A549 (cell line): ENCODE measurements around the gene PTGES. TPM values are rescaled to one million over a fixed set of nuclear protein-coding genes. Genes with fewer than 3 reads are reported as not detected.

Experiments
- ATAC-seq, 2 experiments: fragments of 200-7000 bp in 1 of 2; fragments of >200 bp in 1 of 2; cut with Nextera tagmentation in 1 of 2; cut with Tn5 transposase in 1 of 2; 3 replicates each; pipeline versions ENCODE4 v1.8.0 to v1.9.1; 2018 to 2020; ENCODE audit warnings: mild to moderate bottlenecking in 1 of 2, moderate library complexity in 1 of 2
- CTCF ChIA-PET: fragments of 300-600 bp; sonication (Branson Sonifier 250); formaldehyde crosslinking; extraction: SDS; loops from one replicate; lab custom pipeline; 2021; ENCODE audit warnings: antibody characterized with exemption, inconsistent platforms; lab: Yijun Ruan, JAX
- POLR2A ChIA-PET: fragments of 350-600 bp; formaldehyde crosslinking; extraction: SDS; loops from one replicate; lab custom pipeline; 2021; ENCODE audit warnings: antibody characterized with exemption, inconsistent platforms; lab: Yijun Ruan, JAX
- DNase-seq, 2 experiments: peaks; one replicate each; pipeline versions ENCODE4 v3.0.0 to v3.0.0-alpha.2; 2011 to 2016; ENCODE audit warnings: low read depth in 1 of 2, low spot score in 1 of 2
- FAIRE-seq: peaks from 2 replicates; lab custom pipeline; 2011; peaks lifted over from hg19 to GRCh38; lab: Jason Lieb, UNC
- H3K27ac ChIP-seq, 2 experiments: fragments of >200 bp; sonication (Bioruptor Twin); formaldehyde crosslinking; 3 replicates each; pipeline ENCODE4 v1.5.1; 2016 to 2017
- H3K4me1 ChIP-seq: fragments of >200 bp; sonication (Bioruptor Twin); formaldehyde crosslinking; 3 replicates; pipeline ENCODE4 v1.6.1; 2016
- H3K4me2 ChIP-seq: fragments of >200 bp; sonication (Bioruptor Twin); formaldehyde crosslinking; 3 replicates; pipeline ENCODE4 v1.6.1; 2016
- H3K4me3 ChIP-seq: fragments of >200 bp; sonication (Bioruptor Twin); formaldehyde crosslinking; 3 replicates; pipeline ENCODE4 v1.5.1; 2016
- H3K9me3 ChIP-seq: fragments of >200 bp; sonication (Bioruptor Twin); formaldehyde crosslinking; 3 replicates; pipeline ENCODE4 v1.6.1; 2016
- BHLHE40 ChIP-seq: IDR thresholded peaks from 2 replicates; pipeline ENCODE4 v1.6.1; 2012; ENCODE audit warnings: low read depth, low read length, inconsistent platforms
- CBX2 ChIP-seq: fragments of 200-600 bp; sonication (generic); IDR thresholded peaks from 2 replicates; pipeline ENCODE4 v1.6.1; 2016; ENCODE audit warnings: low read depth, mild to moderate bottlenecking, borderline replicate concordance
- CBX8 ChIP-seq: fragments of 200-600 bp; sonication (generic); IDR thresholded peaks from 2 replicates; pipeline ENCODE4 v1.6.1; 2016
- CHD2 ChIP-seq: fragments of 150-350 bp; IDR thresholded peaks from 2 replicates; pipeline ENCODE4 v1.6.1; 2014; ENCODE audit warnings: low read length; ENCODE audit not compliant: partially characterized antibody
- CHD4 ChIP-seq: fragments of 200-600 bp; sonication (generic); IDR thresholded peaks from 2 replicates; pipeline ENCODE4 v1.6.1; 2016; ENCODE audit warnings: antibody characterized with exemption, mild to moderate bottlenecking, borderline replicate concordance
- EHF ChIP-seq: fragments of 250-450 bp; sonication (Bioruptor Pico); IDR thresholded peaks from 2 replicates; pipeline ENCODE4 v1.5.0; 2020; ENCODE audit warnings: mild to moderate bottlenecking
- FOSL2 ChIP-seq, 2 experiments: fragments of 450-650 bp in 1 of 2; fragments of >200 bp in 1 of 2; sonication (Bioruptor Twin) in 1 of 2; formaldehyde crosslinking; IDR thresholded peaks; 2 replicates each; pipeline versions ENCODE4 v1.5.0 to v1.6.1; 2016 to 2020; ENCODE audit warnings: mild to moderate bottlenecking in 1 of 2, moderate library complexity in 1 of 2
- HEYL ChIP-seq: fragments of 250-450 bp; sonication (Bioruptor Pico); IDR thresholded peaks from 2 replicates; pipeline ENCODE4 v1.8.0; 2021; ENCODE audit warnings: mild to moderate bottlenecking, moderate library complexity
- HOXB13 ChIP-seq: fragments of 250-450 bp; sonication (Bioruptor Pico); IDR thresholded peaks from 2 replicates; pipeline ENCODE4 v1.5.0; 2020; ENCODE audit warnings: low read depth, mild to moderate bottlenecking, moderate library complexity
- JUNB ChIP-seq: fragments of >200 bp; sonication (Bioruptor Twin); formaldehyde crosslinking; IDR thresholded peaks from 2 replicates; pipeline ENCODE4 v1.6.1; 2016
- MAFK ChIP-seq: fragments of 450-650 bp; IDR thresholded peaks from 2 replicates; pipeline ENCODE4 v1.6.1; 2014; ENCODE audit not compliant: partially characterized antibody
- NPAS2 ChIP-seq: fragments of 250-450 bp; sonication (Bioruptor Pico); IDR thresholded peaks from 2 replicates; pipeline ENCODE4 v1.8.0; 2022; ENCODE audit warnings: mild to moderate bottlenecking, moderate library complexity, borderline replicate concordance
- NR3C1 ChIP-seq: fragments of >200 bp; sonication (Bioruptor Twin); formaldehyde crosslinking; IDR thresholded peaks from 3 replicates; pipeline ENCODE4 v1.6.1; 2017
- RFX5 ChIP-seq: fragments of 450-650 bp; IDR thresholded peaks from 2 replicates; pipeline ENCODE4 v1.7.1; 2014; ENCODE audit warnings: antibody characterized with exemption, mild to moderate bottlenecking, moderate library complexity
- RNF2 ChIP-seq: fragments of 200-600 bp; sonication (generic); IDR thresholded peaks from 2 replicates; pipeline ENCODE4 v1.6.1; 2016; ENCODE audit warnings: low read depth, mild to moderate bottlenecking, antibody characterized with exemption, moderate library complexity, borderline replicate concordance
- SMC3 ChIP-seq: fragments of >200 bp; sonication (Bioruptor Twin); formaldehyde crosslinking; IDR thresholded peaks from 3 replicates; pipeline ENCODE4 v1.6.1; 2018; ENCODE audit warnings: inconsistent platforms
- TP53 ChIP-seq: fragments of 250-450 bp; sonication (Bioruptor Pico); IDR thresholded peaks from 2 replicates; pipeline ENCODE4 v1.5.0; 2021; ENCODE audit warnings: mild to moderate bottlenecking, moderate library complexity
- ZC3H11A ChIP-seq: fragments of 450-650 bp; IDR thresholded peaks from 2 replicates; pipeline ENCODE4 v1.6.1; 2014; ENCODE audit warnings: antibody characterized with exemption, mild to moderate bottlenecking
- ZFP36 ChIP-seq: fragments of 450-650 bp; IDR thresholded peaks from 2 replicates; pipeline ENCODE4 v1.6.1; 2014; ENCODE audit warnings: borderline replicate concordance; ENCODE audit not compliant: partially characterized antibody
- ZSCAN20 ChIP-seq: fragments of 250-450 bp; sonication (Bioruptor Pico); IDR thresholded peaks from 2 replicates; pipeline ENCODE4 v1.8.0; 2022; ENCODE audit warnings: mild to moderate bottlenecking, moderate library complexity
- WGBS: methylation state at CpG from one replicate; pipeline ENCODE4 v1.1.6; 2017; ENCODE audit errors: missing lambda C conversion rate; 5-methylcytosine and 5-hydroxymethylcytosine counted together
- polyA plus RNA-seq, 4 experiments: library from polyadenylated mRNA; depleted of rRNA in 3 of 4; stranded (reverse); fragments of >200 nt; fragmentation: RNase III in 1 of 4; extraction: RNeasy Plus Mini Kit Qiagen cat#74134 plus additional on column Dnase treatment in 1 of 4; gene quantifications; 2 replicates in 3 of 4; 3 replicates in 1 of 4; pipeline ENCODE4 v1.2.3, GENCODE V29; 2011 to 2017
- TF ChIP-seq, protein P1 (sequence below): fragments of 200-600 bp; sonication (generic); IDR thresholded peaks from 2 replicates; pipeline ENCODE4 v1.6.1; 2016; ENCODE audit warnings: antibody characterized with exemption, mild to moderate bottlenecking, moderate library complexity
- TF ChIP-seq, protein P2 (sequence below): fragments of 450-650 bp; IDR thresholded peaks from 2 replicates; pipeline ENCODE4 v1.6.1; 2014; ENCODE audit warnings: antibody characterized with exemption
- TF ChIP-seq, protein P3 (sequence below): fragments of 150-350 bp; IDR thresholded peaks from 2 replicates; pipeline ENCODE4 v1.6.1; 2014; ENCODE audit warnings: low read depth, mild to moderate bottlenecking, low read length
- TF ChIP-seq, protein P4 (sequence below): fragments of >200 bp; sonication (Bioruptor Twin); formaldehyde crosslinking; IDR thresholded peaks from 2 replicates; pipeline ENCODE4 v1.6.1; 2016

PTGES gene
- polyA plus RNA-seq, 2 of the 4 experiments (the other 2 are of a cell fraction) = 19.1 to 58.8 TPM

DNA sequence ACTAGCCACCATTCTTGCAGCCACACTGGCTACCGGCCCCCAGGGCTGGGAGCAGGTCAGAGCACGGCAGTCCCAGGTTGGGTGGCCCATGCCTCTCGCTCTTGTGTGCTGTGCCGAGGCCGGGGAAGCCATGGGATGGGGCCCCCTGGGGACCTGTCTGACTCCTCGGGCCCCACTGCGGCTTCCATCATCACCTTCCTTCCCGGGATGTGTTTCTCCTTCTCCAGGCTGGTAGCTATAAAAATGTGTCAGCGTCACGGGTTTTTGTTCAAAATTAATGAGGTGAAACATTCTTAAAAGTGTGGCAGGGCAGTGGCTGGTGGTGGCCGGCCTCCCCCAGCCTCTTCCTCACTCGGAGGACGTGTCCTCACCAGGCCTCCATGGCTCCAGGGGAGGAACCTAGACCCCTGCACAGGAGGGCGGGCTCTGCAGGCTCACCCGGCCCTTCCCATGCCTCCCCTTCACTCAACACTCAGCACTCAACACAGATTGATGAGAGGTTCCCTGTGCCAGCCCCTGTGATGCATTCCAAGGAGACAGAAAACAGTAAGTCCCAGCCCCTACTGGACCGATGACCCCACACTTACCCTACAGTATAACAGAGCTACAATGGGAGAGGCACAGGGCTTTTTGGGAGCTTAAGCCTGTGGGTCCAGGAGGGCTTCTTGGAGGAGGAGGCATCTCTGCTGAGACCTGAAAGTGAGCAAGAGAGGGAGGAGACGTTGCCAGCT, 43.2 kb downstream of the PTGES start:
- DNase-seq (no peak), ATAC-seq (no peak), FAIRE-seq (no peak)
- Histone ChIP-seq H3K27ac (no peak overlapping the region), H3K4me3 (no peak overlapping the region), H3K4me2 (no peak overlapping the region), H3K9me3 (no peaks in the 10 kb centered on the region), H3K4me1 (no peaks in the 10 kb centered on the region)
- CTCF ChIA-PET = interaction anchor here (0.5 to 7.8 kb wide), 5 partner anchors 9 to 90 kb away, joined by 3 to 61 read pairs (median 5); no protein-coding TSS in a partner anchor
- 74% methylated on average over 15 of the region's 17 CpGs for WGBS
- POLR2A ChIA-PET = no interaction called here
- TF ChIP-seq ZC3H11A = no peak
- peak; percentile 65 for TF ChIP-seq ZFP36
- TF ChIP-seq CBX8 = no peak
- TF ChIP-seq SMC3 = no peak
- TF ChIP-seq FOSL2 (IDR thresholded peaks at IDR 0.05) = no peak
- no peak for TF ChIP-seq FOSL2 (CRISPR knock-in tag; IDR thresholded peaks at IDR 0.05)
- TF ChIP-seq RFX5 = no peak
- TF ChIP-seq JUNB = no peak

DNA sequence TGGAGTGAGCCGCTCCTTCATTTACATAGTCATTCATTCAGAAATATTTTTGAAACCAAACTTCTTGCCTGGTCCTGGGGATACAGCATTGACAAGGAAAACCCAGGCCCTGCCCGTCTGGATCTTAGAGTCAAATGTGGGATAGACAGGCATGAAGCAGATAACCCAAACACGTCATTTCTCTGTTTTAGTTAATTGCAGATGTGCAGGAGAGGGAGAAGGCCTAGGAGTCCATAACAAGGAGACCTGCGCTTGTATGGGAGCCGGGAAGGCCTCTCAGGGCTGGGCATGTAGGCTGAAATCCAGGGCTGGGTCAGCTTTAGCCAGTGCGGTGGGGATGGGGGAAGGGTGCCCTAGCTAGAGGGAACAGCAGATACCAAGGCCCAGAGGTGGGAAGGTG, 44.0 kb downstream of the PTGES start:
- H3K4me1 ChIP-seq = no peaks in the 10 kb centered on the region
- DNase-seq = no peak
- 87% methylated on average over 6 of the region's 6 CpGs for WGBS
- no peak for TF ChIP-seq HEYL (CRISPR knock-in tag)
- TF ChIP-seq MAFK = no peak
- TF ChIP-seq, protein P1, sequence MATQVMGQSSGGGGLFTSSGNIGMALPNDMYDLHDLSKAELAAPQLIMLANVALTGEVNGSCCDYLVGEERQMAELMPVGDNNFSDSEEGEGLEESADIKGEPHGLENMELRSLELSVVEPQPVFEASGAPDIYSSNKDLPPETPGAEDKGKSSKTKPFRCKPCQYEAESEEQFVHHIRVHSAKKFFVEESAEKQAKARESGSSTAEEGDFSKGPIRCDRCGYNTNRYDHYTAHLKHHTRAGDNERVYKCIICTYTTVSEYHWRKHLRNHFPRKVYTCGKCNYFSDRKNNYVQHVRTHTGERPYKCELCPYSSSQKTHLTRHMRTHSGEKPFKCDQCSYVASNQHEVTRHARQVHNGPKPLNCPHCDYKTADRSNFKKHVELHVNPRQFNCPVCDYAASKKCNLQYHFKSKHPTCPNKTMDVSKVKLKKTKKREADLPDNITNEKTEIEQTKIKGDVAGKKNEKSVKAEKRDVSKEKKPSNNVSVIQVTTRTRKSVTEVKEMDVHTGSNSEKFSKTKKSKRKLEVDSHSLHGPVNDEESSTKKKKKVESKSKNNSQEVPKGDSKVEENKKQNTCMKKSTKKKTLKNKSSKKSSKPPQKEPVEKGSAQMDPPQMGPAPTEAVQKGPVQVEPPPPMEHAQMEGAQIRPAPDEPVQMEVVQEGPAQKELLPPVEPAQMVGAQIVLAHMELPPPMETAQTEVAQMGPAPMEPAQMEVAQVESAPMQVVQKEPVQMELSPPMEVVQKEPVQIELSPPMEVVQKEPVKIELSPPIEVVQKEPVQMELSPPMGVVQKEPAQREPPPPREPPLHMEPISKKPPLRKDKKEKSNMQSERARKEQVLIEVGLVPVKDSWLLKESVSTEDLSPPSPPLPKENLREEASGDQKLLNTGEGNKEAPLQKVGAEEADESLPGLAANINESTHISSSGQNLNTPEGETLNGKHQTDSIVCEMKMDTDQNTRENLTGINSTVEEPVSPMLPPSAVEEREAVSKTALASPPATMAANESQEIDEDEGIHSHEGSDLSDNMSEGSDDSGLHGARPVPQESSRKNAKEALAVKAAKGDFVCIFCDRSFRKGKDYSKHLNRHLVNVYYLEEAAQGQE = no peak
- TF ChIP-seq, all 56 proteins: peak for 0
- ChIA-PET CTCF (interaction anchor here (1.3 to 7.8 kb wide), 3 partner anchors 8 to 89 kb away, joined by 3 to 61 read pairs (median 5); no protein-coding TSS in a partner anchor), POLR2A (no interaction called here)
- H3K4me2 ChIP-seq = no peak overlapping the region
- H3K9me3 ChIP-seq = no peaks in the 10 kb centered on the region
- FAIRE-seq = no peak
- no peak overlapping the region for H3K4me3 ChIP-seq
- no peak; a peak in 1 of 6 replicates for ATAC-seq
- H3K27ac ChIP-seq = no peak overlapping the region

DNA sequence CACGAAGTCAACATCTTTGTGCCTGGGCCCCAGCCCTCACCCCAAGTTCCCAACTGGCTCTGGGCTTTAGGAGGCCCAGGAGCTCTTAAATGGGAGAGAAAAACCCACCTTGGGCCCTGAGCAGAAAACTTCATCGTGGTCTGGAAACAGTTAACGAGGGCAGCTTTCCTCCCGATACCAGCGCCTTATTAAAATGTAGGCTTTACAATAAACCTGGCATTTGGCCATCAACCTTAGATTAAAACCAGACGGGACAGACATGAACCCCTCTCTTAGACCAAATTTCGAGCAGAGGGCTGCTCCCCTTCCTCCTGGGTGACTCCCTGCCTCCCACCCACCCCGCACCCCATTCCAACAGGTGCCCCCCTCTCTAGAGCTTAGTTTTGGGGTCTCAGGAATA, 48.0 kb downstream of the PTGES start:
- TF ChIP-seq NR3C1 = no peak
- no peak for TF ChIP-seq NPAS2
- TF ChIP-seq SMC3 = no peak
- TF ChIP-seq CHD2 = no peak
- TF ChIP-seq, protein P2, sequence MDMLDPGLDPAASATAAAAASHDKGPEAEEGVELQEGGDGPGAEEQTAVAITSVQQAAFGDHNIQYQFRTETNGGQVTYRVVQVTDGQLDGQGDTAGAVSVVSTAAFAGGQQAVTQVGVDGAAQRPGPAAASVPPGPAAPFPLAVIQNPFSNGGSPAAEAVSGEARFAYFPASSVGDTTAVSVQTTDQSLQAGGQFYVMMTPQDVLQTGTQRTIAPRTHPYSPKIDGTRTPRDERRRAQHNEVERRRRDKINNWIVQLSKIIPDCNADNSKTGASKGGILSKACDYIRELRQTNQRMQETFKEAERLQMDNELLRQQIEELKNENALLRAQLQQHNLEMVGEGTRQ = no peak
- no peak for TF ChIP-seq ZSCAN20 (CRISPR knock-in tag)
- TF ChIP-seq, protein P3, sequence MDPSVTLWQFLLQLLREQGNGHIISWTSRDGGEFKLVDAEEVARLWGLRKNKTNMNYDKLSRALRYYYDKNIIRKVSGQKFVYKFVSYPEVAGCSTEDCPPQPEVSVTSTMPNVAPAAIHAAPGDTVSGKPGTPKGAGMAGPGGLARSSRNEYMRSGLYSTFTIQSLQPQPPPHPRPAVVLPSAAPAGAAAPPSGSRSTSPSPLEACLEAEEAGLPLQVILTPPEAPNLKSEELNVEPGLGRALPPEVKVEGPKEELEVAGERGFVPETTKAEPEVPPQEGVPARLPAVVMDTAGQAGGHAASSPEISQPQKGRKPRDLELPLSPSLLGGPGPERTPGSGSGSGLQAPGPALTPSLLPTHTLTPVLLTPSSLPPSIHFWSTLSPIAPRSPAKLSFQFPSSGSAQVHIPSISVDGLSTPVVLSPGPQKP = no peak
- TF ChIP-seq TP53 (CRISPR knock-in tag) = no peak
- no peak for TF ChIP-seq RFX5
- TF ChIP-seq RNF2 = no peak
- no peak for TF ChIP-seq HOXB13
- no peak for TF ChIP-seq CBX2
- no peak for TF ChIP-seq EHF (CRISPR knock-in tag)
- TF ChIP-seq, protein P4, sequence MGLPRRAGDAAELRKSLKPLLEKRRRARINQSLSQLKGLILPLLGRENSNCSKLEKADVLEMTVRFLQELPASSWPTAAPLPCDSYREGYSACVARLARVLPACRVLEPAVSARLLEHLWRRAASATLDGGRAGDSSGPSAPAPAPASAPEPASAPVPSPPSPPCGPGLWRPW = no peak
- TF ChIP-seq CHD4 = no peak
- TF ChIP-seq BHLHE40 = no peak
- WGBS = 82% methylated on average over 8 of the region's 8 CpGs

More for the DNA sequence above, 48.0 kb downstream of the PTGES start:
- DNase-seq (no peak), FAIRE-seq (no peak), ATAC-seq (no peak)
- Histone ChIP-seq H3K4me3 (no peak overlapping the region), H3K4me1 (0 out of 3 replicates have a peak, but pooled peaks cover 4% of the 10 kb centered on the region), H3K27ac (no peak overlapping the region), H3K9me3 (no peaks in the 10 kb centered on the region), H3K4me2 (no peak overlapping the region)
- ChIA-PET POLR2A (no interaction called here), CTCF (interaction anchor here (0.5 to 1.6 kb wide), 5 partner anchors 21 to 541 kb away, joined by 3 to 7 read pairs (median 4); partner anchors contain the start of gene ASB6)
